ENCODE measurements around the gene PATL2.
A peak's percentile ranks its signal among the peaks of the same experiment; 100 is the strongest.

Gene PATL2

DNA sequence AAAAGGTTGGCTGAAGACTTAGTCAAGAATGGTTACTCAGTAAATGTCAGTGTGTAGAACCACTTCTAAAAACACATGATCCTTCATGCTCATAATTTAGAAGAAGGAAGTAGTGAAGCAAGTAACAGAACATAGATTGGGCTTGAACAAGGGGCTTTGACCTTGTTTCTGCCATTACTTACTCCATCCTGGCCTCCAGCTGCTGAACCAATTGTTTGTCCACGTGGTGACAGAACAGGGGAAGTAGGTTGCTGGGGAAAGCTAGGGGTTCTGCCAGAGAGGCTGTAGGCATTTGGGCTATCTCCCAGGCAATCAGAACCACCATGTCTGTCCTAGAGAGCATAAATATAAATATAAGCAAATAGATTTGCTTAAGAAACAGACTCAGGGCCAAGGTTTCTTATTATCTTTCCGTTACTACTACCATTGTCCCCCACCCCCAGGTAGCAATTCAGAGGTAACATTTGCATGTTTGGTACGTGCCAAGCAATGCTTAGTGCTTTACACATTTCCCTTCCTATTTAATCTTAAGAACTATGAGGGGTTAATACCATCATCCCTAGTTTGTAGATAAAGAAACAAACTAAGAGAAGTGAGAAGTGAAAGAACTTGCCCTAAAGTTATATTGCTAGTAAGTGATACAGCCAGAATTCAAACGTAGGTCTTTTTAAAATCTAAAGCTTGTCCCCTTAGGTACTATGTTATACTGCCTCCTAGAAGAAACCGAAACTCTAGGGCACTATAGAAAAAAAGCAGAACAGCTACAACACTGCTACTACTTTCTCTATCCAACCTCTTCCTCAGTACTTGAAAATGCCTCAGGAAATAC, 44.7 kb downstream of the PATL2 start:
- no peaks in the 10 kb centered on the region for H3K9me3 ChIP-seq (ENCODE audit: control insufficient read depth in 1 of 2, low read length in 2 of 2)
- no peak overlapping the region for H3K9ac ChIP-seq (ENCODE audit: low read depth in 1 of 2, low read length in 2 of 2)
- peaks cover 12 to 17% of the 10 kb centered on the region in 2 donors for H3K4me1 ChIP-seq (ENCODE audit: control insufficient read depth in 1 of 2, insufficient read depth in 2 of 2, low read length in 2 of 2)
- H3K27me3 ChIP-seq (ENCODE audit: control insufficient read depth in 1 of 2, insufficient read depth in 2 of 2, low read length in 2 of 2), result no peaks in the 10 kb centered on the region
- H3K36me3 ChIP-seq (ENCODE audit: control insufficient read depth in 1 of 2, insufficient read depth in 2 of 2, low read length in 2 of 2), result no peaks in the 10 kb centered on the region
- no peak overlapping the region for H3K4me3 ChIP-seq (ENCODE audit: low read depth in 1 of 2, low read length in 2 of 2)
- H3K27ac ChIP-seq (ENCODE audit: low read depth, low read length), result no peak overlapping the region

DNA sequence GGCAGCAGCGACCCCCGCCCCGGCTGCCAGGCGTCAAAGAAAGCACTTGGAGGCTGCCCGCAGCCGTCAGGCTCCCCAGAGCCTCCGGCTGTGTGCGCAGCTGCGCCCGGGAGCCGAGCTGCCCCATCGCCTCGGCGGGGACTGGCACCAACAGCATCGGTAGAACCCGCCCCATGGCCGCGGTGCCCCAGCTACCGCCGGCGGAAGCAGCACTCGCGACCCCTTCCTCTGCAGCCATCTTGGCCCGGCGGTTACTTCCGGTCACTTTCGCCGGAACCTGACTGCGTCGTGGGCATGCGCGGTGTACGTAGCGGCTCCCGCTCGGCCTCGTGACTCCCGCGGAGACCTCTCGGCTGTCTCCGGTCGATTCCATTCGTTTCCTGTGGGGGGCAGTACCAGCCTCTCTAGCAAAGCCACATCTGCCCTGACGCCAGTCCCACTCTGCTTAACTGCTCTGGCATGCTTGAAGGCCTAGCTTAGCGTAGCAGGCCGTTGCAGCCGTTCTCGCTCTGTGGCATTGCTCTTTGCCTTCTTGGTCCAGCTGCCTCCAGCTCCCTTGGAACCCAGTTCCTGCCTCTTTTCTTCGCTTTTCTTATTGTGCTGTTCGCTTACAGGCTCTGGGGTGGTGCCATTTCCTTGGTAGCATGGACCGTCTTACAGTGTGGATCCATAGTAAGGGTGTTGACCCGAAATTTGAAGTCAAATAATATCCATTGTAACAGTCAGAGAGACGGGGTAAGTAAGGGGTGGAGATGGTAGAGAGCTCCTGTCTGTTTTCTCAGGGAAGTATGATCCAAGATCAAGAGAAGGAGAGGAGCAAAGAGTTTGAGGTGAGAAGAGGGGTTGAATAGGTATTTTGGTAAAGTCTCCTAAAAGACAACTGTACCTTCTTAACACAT, 47.5 kb downstream of the PATL2 start, which contains the start of gene SPG11:
TSS of gene SPG11 (minus strand) at position 253 of the 899 bp plus-strand sequence. CDS start at position 238, 15 bp downstream.
- Histone ChIP-seq H3K4me1 (ENCODE audit: control insufficient read depth in 1 of 2, insufficient read depth in 2 of 2, low read length in 2 of 2) (peaks cover 12 to 17% of the 10 kb centered on the region in 2 donors), H3K36me3 (ENCODE audit: control insufficient read depth in 1 of 2, insufficient read depth in 2 of 2, low read length in 2 of 2) (peaks cover 0 to 11% of the 10 kb centered on the region in 2 donors), H3K4me3 (ENCODE audit: low read depth in 1 of 2, low read length in 2 of 2) (peak within 1 kb of the TSS; percentile 89), H3K9ac (ENCODE audit: low read depth in 1 of 2, low read length in 2 of 2) (peak within 1 kb of the TSS; percentile 96 to 99), H3K9me3 (ENCODE audit: control insufficient read depth in 1 of 2, low read length in 2 of 2) (no peaks in the 10 kb centered on the region), H3K27ac (ENCODE audit: low read depth, low read length) (peak within 1 kb of the TSS; percentile 97), H3K27me3 (ENCODE audit: control insufficient read depth in 1 of 2, insufficient read depth in 2 of 2, low read length in 2 of 2) (no peaks in the 10 kb centered on the region)

GRCh38 chr15:44662478-44663409, 48.4 kb downstream of the PATL2 start:
- H3K27me3 ChIP-seq (ENCODE audit: control insufficient read depth in 1 of 2, insufficient read depth in 2 of 2, low read length in 2 of 2), result no peaks in the 10 kb centered on the region
- no peaks in the 10 kb centered on the region for H3K9me3 ChIP-seq (ENCODE audit: control insufficient read depth in 1 of 2, low read length in 2 of 2)
- peak overlapping the region; percentile 96 to 99 for H3K9ac ChIP-seq (ENCODE audit: low read depth in 1 of 2, low read length in 2 of 2)
- H3K36me3 ChIP-seq (ENCODE audit: control insufficient read depth in 1 of 2, insufficient read depth in 2 of 2, low read length in 2 of 2), result peaks cover 0 to 13% of the 10 kb centered on the region in 2 donors
- peak overlapping the region; percentile 97 for H3K27ac ChIP-seq (ENCODE audit: low read depth, low read length)
- H3K4me3 ChIP-seq (ENCODE audit: low read depth in 1 of 2, low read length in 2 of 2), result peak overlapping the region; percentile 89
- H3K4me1 ChIP-seq (ENCODE audit: control insufficient read depth in 1 of 2, insufficient read depth in 2 of 2, low read length in 2 of 2), result peaks cover 12 to 17% of the 10 kb centered on the region in 2 donors

DNA sequence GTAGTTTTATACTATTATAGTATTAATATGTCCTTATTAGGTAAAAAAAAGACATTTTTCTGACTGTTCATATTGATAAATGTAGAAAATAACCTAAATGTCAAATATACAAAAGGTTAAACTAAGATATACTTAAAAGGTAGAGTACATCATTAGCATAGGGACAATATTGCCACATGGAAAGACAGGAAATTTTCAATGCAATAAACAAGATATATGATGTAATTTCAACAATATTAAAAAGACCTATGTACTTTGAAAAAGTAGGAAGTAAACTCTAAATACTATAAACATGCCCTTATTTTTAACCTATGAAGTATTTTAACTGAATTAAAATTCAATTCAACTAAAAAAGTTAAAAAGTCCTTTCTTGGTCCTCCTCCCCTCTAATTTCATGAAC, 49.5 kb downstream of the PATL2 start:
- Histone ChIP-seq H3K4me1 (ENCODE audit: control insufficient read depth in 1 of 2, insufficient read depth in 2 of 2, low read length in 2 of 2) (peaks cover 12% of the 10 kb centered on the region in 2 donors), H3K4me3 (ENCODE audit: low read depth in 1 of 2, low read length in 2 of 2) (no peak overlapping the region), H3K27me3 (ENCODE audit: control insufficient read depth in 1 of 2, insufficient read depth in 2 of 2, low read length in 2 of 2) (no peaks in the 10 kb centered on the region), H3K27ac (ENCODE audit: low read depth, low read length) (no peak overlapping the region), H3K36me3 (ENCODE audit: control insufficient read depth in 1 of 2, insufficient read depth in 2 of 2, low read length in 2 of 2) (peaks cover 6 to 21% of the 10 kb centered on the region in 2 donors), H3K9ac (ENCODE audit: low read depth in 1 of 2, low read length in 2 of 2) (no peak overlapping the region), H3K9me3 (ENCODE audit: control insufficient read depth in 1 of 2, low read length in 2 of 2) (no peaks in the 10 kb centered on the region)

DNA sequence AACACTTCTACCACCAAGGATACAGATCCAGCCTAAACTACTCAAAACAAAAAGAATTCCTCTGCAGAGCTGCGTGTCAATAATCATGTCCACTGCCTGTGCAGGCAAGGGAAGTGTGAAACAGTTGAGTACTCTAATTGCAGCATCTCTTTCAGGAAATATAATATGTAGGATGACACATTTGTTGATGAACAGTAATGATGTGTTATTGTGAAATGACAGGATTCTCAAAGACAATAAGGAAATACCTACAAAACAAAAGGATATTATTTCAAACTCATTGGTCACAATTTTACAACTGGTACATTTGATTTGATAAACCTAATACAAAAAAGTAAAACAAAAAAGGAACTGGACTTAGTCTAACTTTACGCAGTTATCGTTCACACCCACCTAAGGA, 52.1 kb downstream of the PATL2 start:
- Histone ChIP-seq H3K36me3 (ENCODE audit: control insufficient read depth in 1 of 2, insufficient read depth in 2 of 2, low read length in 2 of 2) (peaks cover 11 to 43% of the 10 kb centered on the region in 2 donors), H3K4me1 (ENCODE audit: control insufficient read depth in 1 of 2, insufficient read depth in 2 of 2, low read length in 2 of 2) (peaks cover 9 to 12% of the 10 kb centered on the region in 2 donors), H3K9ac (ENCODE audit: low read depth in 1 of 2, low read length in 2 of 2) (no peak overlapping the region), H3K4me3 (ENCODE audit: low read depth in 1 of 2, low read length in 2 of 2) (no peak overlapping the region), H3K27me3 (ENCODE audit: control insufficient read depth in 1 of 2, insufficient read depth in 2 of 2, low read length in 2 of 2) (no peaks in the 10 kb centered on the region), H3K9me3 (ENCODE audit: control insufficient read depth in 1 of 2, low read length in 2 of 2) (no peaks in the 10 kb centered on the region), H3K27ac (ENCODE audit: low read depth, low read length) (no peak overlapping the region)

DNA sequence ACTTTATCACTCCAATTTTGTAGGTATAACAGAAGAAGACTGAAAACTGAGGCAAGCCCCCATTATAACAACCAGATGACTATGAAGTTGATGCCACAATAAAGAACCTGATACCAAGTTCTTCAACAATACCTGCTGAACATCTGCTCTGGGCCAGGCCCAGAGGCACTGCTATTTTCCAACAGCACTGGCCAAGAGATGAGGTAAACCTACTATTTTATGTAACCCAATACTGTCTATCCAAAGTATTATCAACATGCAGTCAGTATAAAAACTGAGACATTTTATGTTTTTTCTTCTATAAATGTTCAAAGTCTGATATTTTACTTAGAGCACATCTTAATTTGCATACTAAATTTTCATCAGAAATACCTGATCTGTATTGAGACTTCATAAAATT, 53.7 kb downstream of the PATL2 start:
- H3K36me3 ChIP-seq (ENCODE audit: control insufficient read depth in 1 of 2, insufficient read depth in 2 of 2, low read length in 2 of 2), result peaks cover 15 to 52% of the 10 kb centered on the region in 2 donors
- H3K9me3 ChIP-seq (ENCODE audit: control insufficient read depth in 1 of 2, low read length in 2 of 2), result no peaks in the 10 kb centered on the region
- no peak overlapping the region for H3K9ac ChIP-seq (ENCODE audit: low read depth in 1 of 2, low read length in 2 of 2)
- H3K4me1 ChIP-seq (ENCODE audit: control insufficient read depth in 1 of 2, insufficient read depth in 2 of 2, low read length in 2 of 2), result peaks cover 5 to 7% of the 10 kb centered on the region in 2 donors
- no peak overlapping the region for H3K4me3 ChIP-seq (ENCODE audit: low read depth in 1 of 2, low read length in 2 of 2)
- no peak overlapping the region for H3K27ac ChIP-seq (ENCODE audit: low read depth, low read length)
- H3K27me3 ChIP-seq (ENCODE audit: control insufficient read depth in 1 of 2, insufficient read depth in 2 of 2, low read length in 2 of 2), result no peaks in the 10 kb centered on the region

DNA sequence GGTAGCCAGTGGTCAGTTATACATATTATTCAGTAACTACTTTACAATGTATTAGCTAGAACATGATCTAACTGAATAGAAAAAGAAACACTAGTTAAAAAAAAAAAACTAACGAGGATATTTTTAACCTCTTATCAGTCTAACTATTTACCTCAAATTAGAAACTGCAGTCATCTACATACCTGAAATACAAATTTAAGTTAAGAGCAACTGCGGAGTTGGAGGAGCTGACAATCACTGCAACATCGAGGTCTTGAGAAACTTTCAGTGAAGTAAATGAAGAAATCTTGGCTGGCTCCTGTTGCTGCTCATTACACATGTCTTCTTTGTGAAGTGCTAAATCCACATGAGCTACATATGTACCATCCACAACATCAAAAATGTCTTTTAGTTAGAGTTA, 54.2 kb downstream of the PATL2 start:
- Histone ChIP-seq H3K9me3 (ENCODE audit: control insufficient read depth in 1 of 2, low read length in 2 of 2) (no peaks in the 10 kb centered on the region), H3K4me1 (ENCODE audit: control insufficient read depth in 1 of 2, insufficient read depth in 2 of 2, low read length in 2 of 2) (peaks cover 3 to 4% of the 10 kb centered on the region in 2 donors), H3K9ac (ENCODE audit: low read depth in 1 of 2, low read length in 2 of 2) (no peak overlapping the region), H3K27me3 (ENCODE audit: control insufficient read depth in 1 of 2, insufficient read depth in 2 of 2, low read length in 2 of 2) (no peaks in the 10 kb centered on the region), H3K36me3 (ENCODE audit: control insufficient read depth in 1 of 2, insufficient read depth in 2 of 2, low read length in 2 of 2) (peaks cover 19 to 57% of the 10 kb centered on the region in 2 donors), H3K27ac (ENCODE audit: low read depth, low read length) (no peak overlapping the region), H3K4me3 (ENCODE audit: low read depth in 1 of 2, low read length in 2 of 2) (no peak overlapping the region)

DNA sequence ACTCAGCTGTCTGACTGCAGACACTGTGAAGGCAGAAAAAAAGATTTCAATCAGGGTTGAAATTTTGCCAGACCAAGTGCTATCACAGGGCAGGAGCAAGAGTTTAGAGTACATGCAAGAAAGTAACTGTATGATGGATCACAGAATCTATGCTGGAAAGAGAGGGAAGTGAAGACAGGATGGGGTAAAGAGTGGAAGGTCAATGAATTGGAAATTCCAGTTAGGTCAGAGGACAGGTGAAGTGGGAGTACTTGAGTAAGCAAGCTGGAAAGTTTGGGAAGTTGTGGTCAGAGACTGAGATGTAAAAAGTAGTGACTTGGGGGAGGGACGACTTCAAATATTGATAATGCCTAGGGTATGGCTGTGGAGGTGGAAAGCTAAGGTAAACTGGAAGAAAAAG, 54.8 kb downstream of the PATL2 start:
- H3K27ac ChIP-seq (ENCODE audit: low read depth, low read length), result no peak overlapping the region
- peaks cover 25 to 63% of the 10 kb centered on the region in 2 donors for H3K36me3 ChIP-seq (ENCODE audit: control insufficient read depth in 1 of 2, insufficient read depth in 2 of 2, low read length in 2 of 2)
- H3K9ac ChIP-seq (ENCODE audit: low read depth in 1 of 2, low read length in 2 of 2), result no peak overlapping the region

GRCh38 chr15:44654858-44655257, 56.3 kb downstream of the PATL2 start:
- Histone ChIP-seq H3K27ac (ENCODE audit: low read depth, low read length) (no peak overlapping the region), H3K27me3 (ENCODE audit: control insufficient read depth in 1 of 2, insufficient read depth in 2 of 2, low read length in 2 of 2) (no peaks in the 10 kb centered on the region), H3K4me3 (ENCODE audit: low read depth in 1 of 2, low read length in 2 of 2) (no peak overlapping the region), H3K9ac (ENCODE audit: low read depth in 1 of 2, low read length in 2 of 2) (no peak overlapping the region), H3K4me1 (ENCODE audit: control insufficient read depth in 1 of 2, insufficient read depth in 2 of 2, low read length in 2 of 2) (no peaks in the 10 kb centered on the region), H3K9me3 (ENCODE audit: control insufficient read depth in 1 of 2, low read length in 2 of 2) (no peaks in the 10 kb centered on the region), H3K36me3 (ENCODE audit: control insufficient read depth in 1 of 2, insufficient read depth in 2 of 2, low read length in 2 of 2) (peaks cover 27 to 70% of the 10 kb centered on the region in 2 donors)

More for the DNA sequence above, 54.8 kb downstream of the PATL2 start:
- no peaks in the 10 kb centered on the region for H3K4me1 ChIP-seq (ENCODE audit: control insufficient read depth in 1 of 2, insufficient read depth in 2 of 2, low read length in 2 of 2)
- H3K27me3 ChIP-seq (ENCODE audit: control insufficient read depth in 1 of 2, insufficient read depth in 2 of 2, low read length in 2 of 2), result no peaks in the 10 kb centered on the region
- no peak overlapping the region for H3K4me3 ChIP-seq (ENCODE audit: low read depth in 1 of 2, low read length in 2 of 2)
- H3K9me3 ChIP-seq (ENCODE audit: control insufficient read depth in 1 of 2, low read length in 2 of 2), result no peaks in the 10 kb centered on the region

Measured in duodenal mucosa (tissue), 2 donors.